ENCODE data around the gene HNRNPC. TPM values are rescaled to one million over a fixed set of nuclear protein-coding genes. Genes with fewer than 3 reads are reported as not detected.

The HNRNPC gene
- total and polyA plus RNA-seq, 10 of the 15 experiments (the other 5 are each of a cell fraction or from before 2014, with no cell fraction given), result 679 to 1,492 (median 1,262) TPM

DNA sequence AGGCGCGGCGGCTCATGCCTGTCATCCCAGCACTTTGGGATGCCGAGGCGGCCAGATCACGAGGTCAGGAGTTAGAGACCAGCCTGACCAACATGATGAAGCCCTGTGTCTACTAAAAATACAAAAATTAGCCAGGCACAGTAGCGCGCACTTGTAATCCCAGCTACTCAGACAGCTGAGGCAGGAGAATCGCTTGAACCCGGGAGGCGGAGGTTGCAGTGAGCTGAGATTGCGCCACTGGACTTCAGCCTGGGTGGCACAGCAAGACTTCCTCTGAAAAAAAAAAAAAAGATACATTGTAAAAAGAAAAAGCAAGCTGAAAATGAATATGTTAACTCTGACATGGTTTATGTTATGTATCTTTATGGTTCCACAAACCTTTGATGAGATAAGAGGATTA lies 44.3 kb upstream of the HNRNPC start:
- Histone ChIP-seq H3K36me3 (ENCODE audit: control insufficient read depth in 2 of 2, insufficient read depth in 2 of 2, low read length in 1 of 2) (no peaks in the 10 kb centered on the region), H3K4me2 (ENCODE audit: control insufficient read depth, insufficient read depth) (no peak overlapping the region), H3K27ac (ENCODE audit: control insufficient read depth, insufficient read depth) (no peak overlapping the region), H3K9ac (ENCODE audit: control insufficient read depth, insufficient read depth, low read length) (no peak overlapping the region), H3K79me2 (ENCODE audit: control insufficient read depth, insufficient read depth, low read length) (no peaks in the 10 kb centered on the region), H4K20me1 (ENCODE audit: control insufficient read depth, insufficient read depth) (no peaks in the 10 kb centered on the region), H3K4me3 (no peak overlapping the region), H2AFZ (ENCODE audit: control insufficient read depth, low read depth, low read length) (no peak overlapping the region), H3K4me1 (ENCODE audit: control insufficient read depth, insufficient read depth, low read length) (peaks cover 12% of the 10 kb centered on the region), H3K9me3 (replicated peaks; ENCODE audit: control insufficient read depth, insufficient read depth, low read length) (no peaks in the 10 kb centered on the region), H3K27me3 (replicated peaks in 1 of 2; ENCODE audit: control insufficient read depth in 2 of 2, insufficient read depth in 2 of 2, low read length in 1 of 2) (no peaks in the 10 kb centered on the region)
- FAIRE-seq (no peak), ATAC-seq (no peak), DNase-seq (ENCODE audit: low read depth, low spot score) (no peak)
- in situ Hi-C loops (cut with MboI) (no loop called here), intact Hi-C loops (cut with micrococcal nuclease; ENCODE audit: unreplicated experiment) (no loop called here)
- no peak for TF ChIP-seq NBN (IDR thresholded peaks at IDR 0.05)
- TF ChIP-seq RELA (IDR thresholded peaks at IDR 0.05; ENCODE audit: borderline replicate concordance, partially characterized antibody), result no peak
- TF ChIP-seq PML (IDR thresholded peaks at IDR 0.05; ENCODE audit: low read length), result no peak
- TF ChIP-seq ZNF622 (IDR thresholded peaks at IDR 0.05), result no peak
- TF ChIP-seq CREB1 (IDR thresholded peaks at IDR 0.05; ENCODE audit: low read depth), result no peak
- TF ChIP-seq IKZF1 (conservative IDR thresholded peaks at IDR 0.05), result no peak
- no peak for TF ChIP-seq POLR2AphosphoS5 (IDR thresholded peaks at IDR 0.05; ENCODE audit: low read length)
- no peak for TF ChIP-seq BRCA1 (IDR thresholded peaks at IDR 0.05; ENCODE audit: low read depth, low read length)
- TF ChIP-seq SREBF2 (IDR thresholded peaks at IDR 0.05; ENCODE audit: low read length), result no peak
- TF ChIP-seq RAD51 (IDR thresholded peaks at IDR 0.05), result no peak
- no peak for TF ChIP-seq EGR1 (IDR thresholded peaks at IDR 0.05; ENCODE audit: borderline replicate concordance in 1 of 2, low read depth in 2 of 2, low read length in 2 of 2)
- no peak for TF ChIP-seq RBBP5 (conservative IDR thresholded peaks at IDR 0.05)
- no peak for TF ChIP-seq SIX5 (IDR thresholded peaks at IDR 0.05; ENCODE audit: low read depth, low read length, severe bottlenecking)
- TF ChIP-seq ZBED1 (IDR thresholded peaks at IDR 0.05; ENCODE audit: borderline replicate concordance), result no peak
- TF ChIP-seq, protein P1, sequence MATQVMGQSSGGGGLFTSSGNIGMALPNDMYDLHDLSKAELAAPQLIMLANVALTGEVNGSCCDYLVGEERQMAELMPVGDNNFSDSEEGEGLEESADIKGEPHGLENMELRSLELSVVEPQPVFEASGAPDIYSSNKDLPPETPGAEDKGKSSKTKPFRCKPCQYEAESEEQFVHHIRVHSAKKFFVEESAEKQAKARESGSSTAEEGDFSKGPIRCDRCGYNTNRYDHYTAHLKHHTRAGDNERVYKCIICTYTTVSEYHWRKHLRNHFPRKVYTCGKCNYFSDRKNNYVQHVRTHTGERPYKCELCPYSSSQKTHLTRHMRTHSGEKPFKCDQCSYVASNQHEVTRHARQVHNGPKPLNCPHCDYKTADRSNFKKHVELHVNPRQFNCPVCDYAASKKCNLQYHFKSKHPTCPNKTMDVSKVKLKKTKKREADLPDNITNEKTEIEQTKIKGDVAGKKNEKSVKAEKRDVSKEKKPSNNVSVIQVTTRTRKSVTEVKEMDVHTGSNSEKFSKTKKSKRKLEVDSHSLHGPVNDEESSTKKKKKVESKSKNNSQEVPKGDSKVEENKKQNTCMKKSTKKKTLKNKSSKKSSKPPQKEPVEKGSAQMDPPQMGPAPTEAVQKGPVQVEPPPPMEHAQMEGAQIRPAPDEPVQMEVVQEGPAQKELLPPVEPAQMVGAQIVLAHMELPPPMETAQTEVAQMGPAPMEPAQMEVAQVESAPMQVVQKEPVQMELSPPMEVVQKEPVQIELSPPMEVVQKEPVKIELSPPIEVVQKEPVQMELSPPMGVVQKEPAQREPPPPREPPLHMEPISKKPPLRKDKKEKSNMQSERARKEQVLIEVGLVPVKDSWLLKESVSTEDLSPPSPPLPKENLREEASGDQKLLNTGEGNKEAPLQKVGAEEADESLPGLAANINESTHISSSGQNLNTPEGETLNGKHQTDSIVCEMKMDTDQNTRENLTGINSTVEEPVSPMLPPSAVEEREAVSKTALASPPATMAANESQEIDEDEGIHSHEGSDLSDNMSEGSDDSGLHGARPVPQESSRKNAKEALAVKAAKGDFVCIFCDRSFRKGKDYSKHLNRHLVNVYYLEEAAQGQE (IDR thresholded peaks at IDR 0.05; ENCODE audit: low read depth, low read length), result no peak
- no peak for TF ChIP-seq RFX5 (IDR thresholded peaks at IDR 0.05; ENCODE audit: low read depth, low read length)
- TF ChIP-seq, protein P2, sequence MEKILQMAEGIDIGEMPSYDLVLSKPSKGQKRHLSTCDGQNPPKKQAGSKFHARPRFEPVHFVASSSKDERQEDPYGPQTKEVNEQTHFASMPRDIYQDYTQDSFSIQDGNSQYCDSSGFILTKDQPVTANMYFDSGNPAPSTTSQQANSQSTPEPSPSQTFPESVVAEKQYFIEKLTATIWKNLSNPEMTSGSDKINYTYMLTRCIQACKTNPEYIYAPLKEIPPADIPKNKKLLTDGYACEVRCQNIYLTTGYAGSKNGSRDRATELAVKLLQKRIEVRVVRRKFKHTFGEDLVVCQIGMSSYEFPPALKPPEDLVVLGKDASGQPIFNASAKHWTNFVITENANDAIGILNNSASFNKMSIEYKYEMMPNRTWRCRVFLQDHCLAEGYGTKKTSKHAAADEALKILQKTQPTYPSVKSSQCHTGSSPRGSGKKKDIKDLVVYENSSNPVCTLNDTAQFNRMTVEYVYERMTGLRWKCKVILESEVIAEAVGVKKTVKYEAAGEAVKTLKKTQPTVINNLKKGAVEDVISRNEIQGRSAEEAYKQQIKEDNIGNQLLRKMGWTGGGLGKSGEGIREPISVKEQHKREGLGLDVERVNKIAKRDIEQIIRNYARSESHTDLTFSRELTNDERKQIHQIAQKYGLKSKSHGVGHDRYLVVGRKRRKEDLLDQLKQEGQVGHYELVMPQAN (conservative IDR thresholded peaks at IDR 0.05), result no peak
- RAD21 ChIA-PET (ENCODE audit: unreplicated experiment), result no interaction called here
- POLR2A ChIA-PET, result interaction anchor here (0.5 to 0.6 kb wide), 2 partner anchors 10 to 97 kb away, joined by 3 to 6 read pairs; no protein-coding TSS in a partner anchor
- SMC1A ChIA-PET (ENCODE audit: uncharacterized antibody, unreplicated experiment), result no interaction called here
- BruUV-seq (replicated peaks), result no TSS peak
- CTCF ChIA-PET, result interaction anchor here (0.7 kb wide), 1 partner anchor 11 kb away, joined by 3 read pairs; no protein-coding TSS in a partner anchor
- WGBS (ENCODE audit: insufficient coverage, insufficient replicate concordance, low lambda C conversion rate, missing lambda C conversion rate), result 72% methylated on average over 12 of the region's 12 CpGs

Measured in GM12878 (cell line).